GM10248 (cell line): ENCODE results near the gene SLC4A9.

Experiments used
- CTCF ChIA-PET: fragments of 300-600 bp; sonication (Branson Sonifier 250); formaldehyde crosslinking; extraction: SDS; loops from one replicate; lab custom pipeline; 2021; ENCODE audit warnings: antibody characterized with exemption; lab: Yijun Ruan, JAX
- POLR2A ChIA-PET: fragments of 350-650 bp; sonication (Branson Sonifier 250); formaldehyde crosslinking; extraction: SDS; loops from one replicate; lab custom pipeline; 2020; ENCODE audit warnings: antibody characterized with exemption; lab: Yijun Ruan, JAX
- DNase-seq: peaks from one replicate; pipeline ENCODE4 v3.0.0; 2012; ENCODE audit errors: extremely low spot score
- TF ChIP-seq, protein P1 (sequence below): IDR thresholded peaks from 2 replicates; pipeline ENCODE4 v1.5.1; 2012; ENCODE audit warnings: mild to moderate bottlenecking, low read depth; ENCODE audit errors: extremely low read depth, missing control alignments, control extremely low read depth

The SLC4A9 gene

DNA sequence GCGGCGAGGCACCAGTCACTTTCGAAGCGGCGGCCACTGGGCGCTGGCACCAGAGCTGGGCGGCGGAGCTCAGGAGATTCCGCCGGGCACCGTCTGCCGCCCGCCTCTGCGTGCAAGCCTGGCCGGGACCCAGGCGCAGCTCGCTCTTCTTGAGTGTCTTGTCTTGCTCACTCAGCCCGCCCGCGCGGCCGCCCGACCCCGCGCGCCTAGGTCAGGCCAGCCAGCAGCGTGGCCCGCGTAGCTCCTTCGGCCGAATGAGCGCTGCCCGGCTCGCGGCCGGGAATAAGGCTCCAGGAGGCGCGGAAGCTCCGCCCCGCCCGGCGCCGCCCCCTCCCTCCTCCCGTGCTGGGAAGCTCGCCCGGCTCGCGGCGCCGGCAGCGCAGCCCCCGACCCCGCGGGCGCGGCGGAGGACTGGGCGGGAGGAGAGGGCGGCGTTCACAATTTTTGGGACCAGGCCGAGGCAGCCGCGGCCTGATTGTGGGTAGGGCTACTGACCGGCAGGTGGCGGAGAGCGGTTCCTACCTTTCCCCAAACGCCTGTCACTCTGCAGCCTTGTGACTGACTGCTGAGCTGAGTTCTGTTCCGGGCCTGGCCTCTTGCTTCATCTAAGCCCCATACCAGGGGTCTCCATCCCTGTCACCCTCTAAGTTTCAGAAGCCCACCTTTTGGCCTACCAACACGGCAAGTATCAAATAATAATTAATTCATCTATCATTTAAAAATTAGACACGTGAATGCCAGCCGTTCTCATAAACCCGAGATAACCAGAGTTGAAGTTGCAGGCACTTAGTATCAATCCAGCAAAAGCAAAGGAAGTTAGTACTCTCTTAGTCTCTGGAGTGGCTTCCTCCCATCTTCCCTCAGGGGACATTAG lies 13.4 kb upstream of the SLC4A9 start, which contains the start of gene HBEGF:
Gene HBEGF (minus strand): TSS at position 256 of the 874 bp plus-strand sequence. CDS start 275 bp downstream, outside the sequence.
- TF ChIP-seq, protein P1, sequence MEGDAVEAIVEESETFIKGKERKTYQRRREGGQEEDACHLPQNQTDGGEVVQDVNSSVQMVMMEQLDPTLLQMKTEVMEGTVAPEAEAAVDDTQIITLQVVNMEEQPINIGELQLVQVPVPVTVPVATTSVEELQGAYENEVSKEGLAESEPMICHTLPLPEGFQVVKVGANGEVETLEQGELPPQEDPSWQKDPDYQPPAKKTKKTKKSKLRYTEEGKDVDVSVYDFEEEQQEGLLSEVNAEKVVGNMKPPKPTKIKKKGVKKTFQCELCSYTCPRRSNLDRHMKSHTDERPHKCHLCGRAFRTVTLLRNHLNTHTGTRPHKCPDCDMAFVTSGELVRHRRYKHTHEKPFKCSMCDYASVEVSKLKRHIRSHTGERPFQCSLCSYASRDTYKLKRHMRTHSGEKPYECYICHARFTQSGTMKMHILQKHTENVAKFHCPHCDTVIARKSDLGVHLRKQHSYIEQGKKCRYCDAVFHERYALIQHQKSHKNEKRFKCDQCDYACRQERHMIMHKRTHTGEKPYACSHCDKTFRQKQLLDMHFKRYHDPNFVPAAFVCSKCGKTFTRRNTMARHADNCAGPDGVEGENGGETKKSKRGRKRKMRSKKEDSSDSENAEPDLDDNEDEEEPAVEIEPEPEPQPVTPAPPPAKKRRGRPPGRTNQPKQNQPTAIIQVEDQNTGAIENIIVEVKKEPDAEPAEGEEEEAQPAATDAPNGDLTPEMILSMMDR = peak; percentile 47
- CTCF ChIA-PET = interaction anchor here (0.6 to 15.0 kb wide), 21 partner anchors 7 to 377 kb away, joined by 3 to 462 read pairs (median 3); partner anchors contain the start of gene SLC4A9
- POLR2A ChIA-PET = interaction anchor here (0.6 to 1.3 kb wide), 5 partner anchors 8 to 365 kb away, joined by 3 to 5 read pairs (median 3); no protein-coding TSS in a partner anchor
- peak; percentile 81 for DNase-seq

DNA sequence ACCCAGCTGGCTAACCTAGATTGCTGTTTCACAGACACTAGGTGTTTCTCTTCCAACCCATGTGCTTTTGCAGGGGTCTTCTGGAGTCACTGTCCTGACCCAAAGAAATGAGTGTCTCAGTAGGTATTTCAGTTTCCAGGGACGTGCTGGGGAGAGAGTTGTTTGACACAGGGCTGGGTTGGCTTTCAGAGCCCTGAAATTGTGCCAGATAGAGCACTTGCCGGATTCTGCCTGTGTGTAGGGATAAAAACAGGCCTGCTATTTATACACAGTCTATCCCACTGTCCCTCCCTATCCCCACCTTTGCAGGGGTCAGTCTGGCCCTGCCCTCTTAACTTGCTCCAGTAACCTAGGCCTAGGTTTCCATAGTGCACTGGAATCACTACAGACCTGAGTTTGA lies 12.6 kb upstream of the SLC4A9 start:
- POLR2A ChIA-PET = no interaction called here
- no peak for DNase-seq
- CTCF ChIA-PET = interaction anchor here (0.6 to 15.0 kb wide), 12 partner anchors 9 to 372 kb away, joined by 3 to 462 read pairs (median 7); partner anchors contain the start of gene SLC4A9
- TF ChIP-seq, protein P1 = no peak

DNA sequence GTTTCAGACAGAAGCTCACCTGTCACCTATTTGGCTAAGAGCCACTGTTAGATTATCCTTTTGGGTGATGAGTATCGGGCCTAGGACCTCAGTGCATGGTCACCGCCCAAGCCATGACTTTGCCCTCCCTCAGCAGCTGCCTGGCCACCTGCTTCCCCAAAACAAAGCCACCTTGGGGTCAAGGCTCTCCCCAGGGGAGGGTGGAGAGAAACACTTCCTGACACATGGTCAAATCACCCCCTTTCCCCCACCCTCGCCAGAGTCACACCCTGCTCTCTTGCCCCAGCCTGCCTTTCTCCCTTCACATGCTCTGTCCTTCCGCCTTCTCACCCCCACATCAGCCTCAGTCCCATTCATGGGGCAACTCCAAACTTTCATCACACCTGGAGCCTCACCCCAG lies 11.9 kb upstream of the SLC4A9 start:
- TF ChIP-seq, protein P1 = no peak
- no peak for DNase-seq
- CTCF ChIA-PET = interaction anchor here (0.8 to 15.0 kb wide), 5 partner anchors 16 to 371 kb away, joined by 3 to 462 read pairs (median 65); partner anchors contain the start of gene SLC4A9
- POLR2A ChIA-PET = no interaction called here

DNA sequence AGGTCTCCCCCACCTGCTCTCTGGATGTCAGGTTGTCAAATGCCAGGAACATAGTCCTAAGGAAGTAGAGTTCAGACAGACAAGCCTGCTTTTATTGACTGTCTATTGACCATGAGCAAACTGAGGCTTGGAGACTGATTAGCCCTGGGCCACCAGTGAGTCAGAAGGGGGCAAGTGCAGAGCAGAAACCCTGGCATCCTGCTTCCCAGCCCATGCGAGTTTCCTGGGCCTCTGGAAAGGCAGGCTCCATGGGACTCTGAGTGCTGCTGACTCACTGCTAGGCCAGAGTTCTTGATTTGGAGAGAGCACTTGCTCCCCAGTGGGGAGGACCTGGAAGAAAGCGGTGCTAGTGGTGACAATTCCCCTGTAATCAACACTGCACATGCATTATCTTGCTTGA lies 10.8 kb upstream of the SLC4A9 start:
- no peak for DNase-seq
- TF ChIP-seq, protein P1 = no peak
- ChIA-PET CTCF (interaction anchor here (1.0 to 15.0 kb wide), 7 partner anchors 11 to 285 kb away, joined by 3 to 462 read pairs (median 5); partner anchors contain the start of gene SLC4A9), POLR2A (no interaction called here)

DNA sequence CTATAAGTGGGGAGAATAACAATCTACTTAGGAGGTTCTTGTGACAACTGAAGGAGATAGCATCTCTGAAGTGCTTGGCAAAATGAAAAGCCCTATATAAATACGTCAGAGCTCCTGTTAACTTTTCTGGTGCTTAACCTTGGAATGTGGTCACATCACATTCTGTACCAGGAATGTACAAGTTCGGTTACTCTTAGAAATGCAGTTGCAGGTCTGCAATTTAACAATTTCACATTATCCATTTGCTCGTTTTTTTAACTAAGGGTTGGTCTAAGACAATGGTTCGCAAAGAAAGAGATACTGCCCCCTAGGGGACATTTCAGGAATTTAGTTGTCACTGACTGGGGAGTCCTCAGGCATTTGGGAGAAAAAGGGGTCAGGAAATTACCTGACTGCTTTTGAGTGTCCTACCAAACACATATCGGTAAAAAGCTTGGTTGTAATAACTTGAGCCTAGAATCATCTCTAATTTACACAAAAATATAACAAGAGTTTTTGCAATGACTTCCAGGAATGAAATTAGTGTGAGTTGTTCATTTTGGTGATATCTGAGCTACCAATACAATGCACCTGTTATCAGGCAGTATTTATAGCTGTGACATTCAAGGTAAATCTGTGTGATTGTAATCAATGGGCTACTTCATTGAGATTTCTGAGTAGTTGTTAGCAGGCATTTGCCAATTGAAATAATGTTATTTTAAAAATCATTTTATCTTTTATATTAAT lies 8.2 kb upstream of the SLC4A9 start:
- CTCF ChIA-PET = interaction anchor here (0.6 to 15.0 kb wide), 56 partner anchors 8 to 372 kb away, joined by 3 to 462 read pairs (median 4); partner anchors contain the start of genes CD14, HBEGF, IK and NDUFA2
- DNase-seq = peak; percentile 70
- POLR2A ChIA-PET = no interaction called here
- TF ChIP-seq, protein P1 = peak; percentile 80
